Measurements from ENCODE around the gene MYRIP.

Gene MYRIP

GRCh38 chr3:40200692-40201316 lies 391.4 kb downstream of the MYRIP start:
- no peak for DNase-seq

- DNase-seq = no peak
These were observed 392.4 kb downstream of the MYRIP start for GRCh38 chr3:40201770-40202169.

- DNase-seq = no peak
These were observed 397.1 kb downstream of the MYRIP start for GRCh38 chr3:40206522-40206921.

GRCh38 chr3:40207796-40208195 lies 398.4 kb downstream of the MYRIP start:
- DNase-seq = no peak

GRCh38 chr3:40208251-40208650 lies 398.8 kb downstream of the MYRIP start:
- no peak for DNase-seq

GRCh38 chr3:40211579-40211978 lies 402.2 kb downstream of the MYRIP start:
- DNase-seq = no peak

- no peak for DNase-seq
These were observed 404.1 kb downstream of the MYRIP start for GRCh38 chr3:40213556-40213955.

- no peak for DNase-seq
These were observed 405.6 kb downstream of the MYRIP start for GRCh38 chr3:40215015-40215414.

GRCh38 chr3:40216471-40216870 lies 407.1 kb downstream of the MYRIP start:
- no peak for DNase-seq

GRCh38 chr3:40223856-40224255 lies 414.4 kb downstream of the MYRIP start:
- DNase-seq = no peak

GRCh38 chr3:40224796-40225515 lies 415.5 kb downstream of the MYRIP start:
- no peak for DNase-seq

- no peak for DNase-seq
These were observed 417.2 kb downstream of the MYRIP start for GRCh38 chr3:40226636-40227035.

GRCh38 chr3:40228792-40229350 lies 419.5 kb downstream of the MYRIP start:
- DNase-seq = no peak

GRCh38 chr3:40229386-40229785 lies 420.0 kb downstream of the MYRIP start:
- no peak for DNase-seq

GRCh38 chr3:40229963-40230362 lies 420.6 kb downstream of the MYRIP start:
- no peak for DNase-seq

GRCh38 chr3:40230382-40230781 lies 421.0 kb downstream of the MYRIP start:
- no peak for DNase-seq

- no peak for DNase-seq
These were observed 423.2 kb downstream of the MYRIP start for GRCh38 chr3:40232626-40233025.

- no peak for DNase-seq
These were observed 427.8 kb downstream of the MYRIP start for GRCh38 chr3:40237159-40237558.

GRCh38 chr3:40237889-40238571 lies 428.6 kb downstream of the MYRIP start:
- DNase-seq = no peak

GRCh38 chr3:40240921-40241320 lies 431.5 kb downstream of the MYRIP start:
- DNase-seq = no peak

- no peak for DNase-seq
These were observed 432.8 kb downstream of the MYRIP start for GRCh38 chr3:40242216-40242615.

- no peak for DNase-seq
These were observed 433.2 kb downstream of the MYRIP start for GRCh38 chr3:40242638-40243037.

GRCh38 chr3:40243056-40243455 lies 433.6 kb downstream of the MYRIP start:
- no peak for DNase-seq
